HCT116 (cell line): ENCODE measurements around the gene CCDC89. TPM values are rescaled to one million over a fixed set of nuclear protein-coding genes. Genes with fewer than 3 reads are reported as not detected.

Experiments
- ATAC-seq: fragments of 200-7000 bp; cut with Tn5 transposase; 2 replicates; pipeline ENCODE4 v1.9.1; 2020; ENCODE audit warnings: mild to moderate bottlenecking, moderate library complexity
- Bru-seq: library from RNA; stranded (reverse); fragments of 400-500 nt; gene quantifications from one replicate; lab custom pipeline; 2021; lab: Mats Ljungman, UMichigan
- BruChase-seq, 2 experiments: library from RNA; stranded (reverse); fragments of 400-500 nt; gene quantifications; one replicate each; lab custom pipeline; 2021; lab: Mats Ljungman, UMichigan
- BruUV-seq: library from RNA; stranded (reverse); fragments of 400-500 nt; replicated peaks from 2 replicates; lab custom pipeline; 2021; lab: Mats Ljungman, UMichigan
- CTCF ChIA-PET: fragments of 300-600 bp; sonication (Branson Sonifier 250); formaldehyde crosslinking; loops from one replicate; lab custom pipeline; 2021; ENCODE audit warnings: antibody characterized with exemption; lab: Charles Lee
- POLR2A ChIA-PET: fragments of 300-600, 350-600 bp; sonication (Branson Sonifier 250); formaldehyde crosslinking; loops from one replicate; lab custom pipeline; 2021; ENCODE audit warnings: antibody characterized with exemption; lab: Charles Lee
- RAD21 ChIA-PET, 2 experiments: fragments of 300-600 bp; sonication (Branson Sonifier 250); formaldehyde crosslinking; loops; one replicate each; lab custom pipeline; 2023; ENCODE audit warnings: low total read pairs in 2 of 2; ENCODE audit not compliant: uncharacterized antibody in 2 of 2, unreplicated experiment in 2 of 2, low non-redundant PET in 1 of 2; lab: Charles Lee
- DNase-seq: peaks from one replicate; pipeline ENCODE4 v3.0.0-alpha.2; 2010; ENCODE audit warnings: low read depth, low spot score
- H2AFZ ChIP-seq: fragments of 200-600 bp; shearing (Covaris generic), sonication (generic); 2 replicates; pipeline ENCODE4 v1.6.1; 2017; ENCODE audit warnings: low read depth, mixed run types, mixed read lengths, antibody characterized with exemption, low read length; ENCODE audit not compliant: poor library complexity, severe bottlenecking
- H3K27ac ChIP-seq: 2 replicates; pipeline ENCODE4 v1.5.1; 2012; ENCODE audit warnings: low read depth, low read length
- H3K27me3 ChIP-seq: fragments of 200-600 bp; sonication (generic); 2 replicates; pipeline ENCODE4 v1.6.1; 2016; ENCODE audit warnings: mixed run types, low read length, mixed read lengths; ENCODE audit not compliant: insufficient read depth
- H3K36me3 ChIP-seq, 2 experiments: fragments of 200-500 bp in 1 of 2; fragments of 200-600 bp in 1 of 2; sonication (Bioruptor generic) in 1 of 2; sonication (generic) in 1 of 2; 2 replicates each; pipeline versions ENCODE4 v1.5.1 to v1.6.1; 2014 to 2016; ENCODE audit warnings: low read length in 2 of 2, inconsistent platforms in 1 of 2, mixed read lengths in 1 of 2, mixed run types in 1 of 2; ENCODE audit not compliant: insufficient read depth in 2 of 2, control insufficient read depth in 1 of 2
- H3K4me1 ChIP-seq, 2 experiments: fragments of 200-600 bp in 1 of 2; sonication (generic) in 1 of 2; 2 replicates each; pipeline versions ENCODE4 v1.5.1 to v1.6.1; 2012 to 2017; ENCODE audit warnings: low read length in 2 of 2, inconsistent platforms in 1 of 2, mild to moderate bottlenecking in 1 of 2, mixed read lengths in 1 of 2, mixed run types in 1 of 2, moderate library complexity in 1 of 2; ENCODE audit not compliant: insufficient read depth in 2 of 2, control insufficient read depth in 1 of 2
- H3K4me2 ChIP-seq: fragments of 200-600 bp; sonication (generic); 2 replicates; pipeline ENCODE4 v1.6.1; 2017; ENCODE audit warnings: mixed run types, low read length, mixed read lengths
- H3K4me3 ChIP-seq, 2 experiments: fragments of 200-600 bp in 1 of 2; sonication (generic) in 1 of 2; replicated peaks in 1 of 2; 2 replicates each; pipeline ENCODE4 v1.5.1; 2011 to 2016; ENCODE audit warnings: low read length in 2 of 2, control low read depth in 1 of 2, low read depth in 1 of 2, mild to moderate bottlenecking in 1 of 2, mixed read lengths in 1 of 2, mixed run types in 1 of 2
- H3K79me2 ChIP-seq: fragments of 200-600 bp; sonication (generic); 2 replicates; pipeline ENCODE4 v1.6.1; 2017; ENCODE audit warnings: mild to moderate bottlenecking, mixed run types, low read length, moderate library complexity, mixed read lengths; ENCODE audit not compliant: insufficient read depth
- H3K9ac ChIP-seq: fragments of 200-600 bp; sonication (generic); 2 replicates; pipeline ENCODE4 v1.6.1; 2016; ENCODE audit warnings: low read length, mixed read lengths
- H3K9me2 ChIP-seq: fragments of 200-600 bp; sonication (generic), shearing (Covaris generic); 2 replicates; pipeline ENCODE4 v1.6.1; 2017; ENCODE audit warnings: mixed run types, mild to moderate bottlenecking, moderate library complexity; ENCODE audit not compliant: insufficient read depth
- H3K9me3 ChIP-seq, 2 experiments: fragments of 200-500 bp in 1 of 2; fragments of 200-600 bp in 1 of 2; sonication (Bioruptor generic) in 1 of 2; sonication (generic) in 1 of 2; 2 replicates each; pipeline ENCODE4 v1.6.1; 2014 to 2017; ENCODE audit warnings: low read length in 2 of 2, mixed read lengths in 2 of 2, inconsistent platforms in 1 of 2, low read depth in 1 of 2, mild to moderate bottlenecking in 1 of 2, mixed run types in 1 of 2, moderate library complexity in 1 of 2; ENCODE audit not compliant: control insufficient read depth in 1 of 2, insufficient read depth in 1 of 2
- H4K20me1 ChIP-seq: fragments of 200-600 bp; sonication (generic), shearing (Covaris generic); 2 replicates; pipeline ENCODE4 v1.6.1; 2017; ENCODE audit warnings: mixed run types, mild to moderate bottlenecking, moderate library complexity; ENCODE audit not compliant: insufficient read depth
- CBX3 ChIP-seq: IDR thresholded peaks from 2 replicates; pipeline ENCODE4 v1.6.1; 2012; ENCODE audit warnings: low read depth
- CTCF ChIP-seq, 3 experiments: fragments of 200-600 bp in 1 of 3; sonication (generic) in 1 of 3; IDR thresholded peaks in 2 of 3; conservative IDR thresholded peaks in 1 of 3; 2 replicates each; pipeline ENCODE4 v1.5.1; 2012 to 2017; ENCODE audit warnings: low read depth in 2 of 3, low read length in 2 of 3, antibody characterized with exemption in 1 of 3, borderline replicate concordance in 1 of 3, control low read depth in 1 of 3, mild to moderate bottlenecking in 1 of 3, mixed read lengths in 1 of 3, mixed run types in 1 of 3, moderate library complexity in 1 of 3; ENCODE audit not compliant: insufficient read depth in 1 of 3
- EGR1 ChIP-seq: IDR thresholded peaks from 2 replicates; pipeline ENCODE4 v1.6.1; 2012; ENCODE audit warnings: low read depth
- ELF1 ChIP-seq: IDR thresholded peaks from 2 replicates; pipeline ENCODE4 v1.6.1; 2012; ENCODE audit warnings: low read depth, borderline replicate concordance
- EZH2 ChIP-seq: fragments of 200-600 bp; sonication (generic); IDR thresholded peaks from 2 replicates; pipeline ENCODE4 v1.6.1; 2017; ENCODE audit warnings: antibody characterized with exemption, mixed run types
- EZH2phosphoT487 ChIP-seq: fragments of 200-600 bp; IDR thresholded peaks from 2 replicates; pipeline ENCODE4 v1.6.1; 2018; ENCODE audit warnings: antibody characterized with exemption, borderline replicate concordance
- JUND ChIP-seq: IDR thresholded peaks from 2 replicates; pipeline ENCODE4 v1.6.1; 2012
- MAX ChIP-seq: IDR thresholded peaks from 2 replicates; pipeline ENCODE4 v1.6.1; 2012
- POLR2A ChIP-seq: IDR thresholded peaks from 2 replicates; pipeline ENCODE4 v1.7.0; 2011; ENCODE audit warnings: borderline replicate concordance; ENCODE audit not compliant: insufficient read depth, insufficient read length; ENCODE audit errors: extremely low read depth
- POLR2AphosphoS5 ChIP-seq: IDR thresholded peaks from 2 replicates; pipeline ENCODE4 v1.6.1; 2011; ENCODE audit warnings: mild to moderate bottlenecking, low read depth, low read length, moderate library complexity
- RAD21 ChIP-seq: IDR thresholded peaks from 2 replicates; pipeline ENCODE4 v1.6.1; 2012; ENCODE audit warnings: low read depth, mild to moderate bottlenecking
- SIN3A ChIP-seq: IDR thresholded peaks from 2 replicates; pipeline ENCODE4 v1.6.1; 2012; ENCODE audit warnings: low read depth
- SP1 ChIP-seq: IDR thresholded peaks from 2 replicates; pipeline ENCODE4 v1.6.1; 2012; ENCODE audit warnings: low read depth
- TCF7L2 ChIP-seq: IDR thresholded peaks from 2 replicates; pipeline ENCODE4 v1.7.0; 2011; ENCODE audit warnings: borderline replicate concordance, inconsistent platforms; ENCODE audit not compliant: insufficient read depth, insufficient read length; ENCODE audit errors: extremely low read depth
- YY1 ChIP-seq: IDR thresholded peaks from 2 replicates; pipeline ENCODE4 v1.6.1; 2011; ENCODE audit warnings: low read length, low read depth, moderate library complexity, mild to moderate bottlenecking; ENCODE audit not compliant: insufficient replicate concordance; ENCODE audit errors: extremely low read depth
- ZBTB33 ChIP-seq: IDR thresholded peaks from 2 replicates; pipeline ENCODE4 v1.6.1; 2011; ENCODE audit warnings: mild to moderate bottlenecking, low read length, moderate library complexity; ENCODE audit not compliant: insufficient replicate concordance; ENCODE audit errors: extremely low read depth
- ZFX ChIP-seq: fragments of 450-650 bp; IDR thresholded peaks from 2 replicates; pipeline ENCODE4 v1.6.1; 2017
- intact Hi-C: fragments of 100-400 bp; cut with micrococcal nuclease; formaldehyde crosslinking; loops from 2 replicates; pipeline ENCODE4 v1.10.0; 2022
- long read RNA-seq: library from polyadenylated mRNA; unstranded; transcript quantifications from one replicate; pipeline ENCODE4 v2.0.0, GENCODE V29; 2021; ENCODE audit not compliant: unreplicated experiment
- polyA plus RNA-seq: library from polyadenylated mRNA; unstranded; fragments of >200 nt; gene quantifications from 2 replicates; pipeline ENCODE4 v1.2.1, GENCODE V29; 2012; ENCODE audit warnings: missing spikeins
- total RNA-seq: library from RNA; stranded (reverse); gene quantifications from one replicate; pipeline ENCODE4 v1.2.1, GENCODE V29; 2021; ENCODE audit not compliant: unreplicated experiment

The CCDC89 gene
- total RNA-seq (0.22 TPM), Bru-seq, nascent RNA (percentile 51 among the genes with signal in this experiment), BruChase-seq, experiment 1, labeled RNA remaining after a 6-hour chase (percentile 39 among the genes with signal in this experiment), BruChase-seq, experiment 2, labeled RNA remaining after a 2-hour chase (percentile 33 among the genes with signal in this experiment)
- 0.05 TPM in 1 of 2 replicates, not detected in the other for polyA plus RNA-seq
- long read RNA-seq, result 0 reads

- Histone ChIP-seq H3K79me2 (no peaks in the 10 kb centered on the region), H3K4me2 (no peak within 1 kb of the TSS), H3K9ac (no peak within 1 kb of the TSS), H3K9me3 (no peaks in the 10 kb centered on the region), H3K4me3 (no peak within 1 kb of the TSS), H3K4me1 (no peaks in the 10 kb centered on the region), H2AFZ (no peak within 1 kb of the TSS), H3K36me3 (no peaks in the 10 kb centered on the region), H3K27ac (no peak within 1 kb of the TSS), H4K20me1 (no peaks in the 10 kb centered on the region), H3K9me2 (no peaks in the 10 kb centered on the region), H3K27me3 (no peaks in the 10 kb centered on the region)
- ChIA-PET POLR2A (no interaction called here), CTCF (interaction anchor here (1.1 kb wide), 1 partner anchor 9 kb away, joined by 4 read pairs; no protein-coding TSS in a partner anchor), RAD21 (no interaction called here)
- no TSS peak for BruUV-seq
- ATAC-seq (peak; percentile 69), DNase-seq (no peak)
- intact Hi-C loops, result no loop called here
- TF ChIP-seq EZH2phosphoT487 (no peak), ELF1 (no peak), POLR2AphosphoS5 (no peak), RAD21 (no peak), CTCF (IDR thresholded peaks at IDR 0.05 in 2 of 3, conservative IDR thresholded peaks at IDR 0.05 in 1 of 3; ENCODE audit: borderline replicate concordance in 1 of 3, insufficient read depth in 1 of 3, low read depth in 2 of 3, low read length in 2 of 3) (no peak), POLR2A (no peak), EGR1 (no peak), ZBTB33 (no peak), SIN3A (no peak), ZFX (no peak), MAX (no peak), JUND (no peak), EZH2 (no peak), CBX3 (no peak), TCF7L2 (no peak), SP1 (no peak), YY1 (no peak)
Observed at GRCh38 chr11:85685820-85686459, at the start of gene CCDC89. CCDC89 (minus strand) TSS chr11:85686195; CDS start chr11:85686130, 65 bp downstream.
